K562 (cell line): ENCODE data around the gene BTBD18. TPM values are rescaled to one million over a fixed set of nuclear protein-coding genes. Genes with fewer than 3 reads are reported as not detected.
A peak's percentile ranks its signal among the peaks of the same experiment; 100 is the strongest.

ENCODE experiments used
- ATF3 ChIP-seq, 2 experiments: fragments of 450-650 bp in 1 of 2; sonication (generic) in 1 of 2; formaldehyde crosslinking in 1 of 2; IDR thresholded peaks in 1 of 2; conservative IDR thresholded peaks in 1 of 2; 2 replicates each; pipeline versions ENCODE4 v1.6.1 to v1.8.1; 2016 to 2023; ENCODE audit warnings: mild to moderate bottlenecking in 2 of 2, moderate library complexity in 2 of 2, inconsistent platforms in 1 of 2, missing genetic modification reagents in 1 of 2
- CREBBP ChIP-seq: IDR thresholded peaks from one replicate; pipeline ENCODE4 v1.6.1; 2012; ENCODE audit warnings: low read depth, mild to moderate bottlenecking, control low read depth, inconsistent platforms, low read length
- CTCFL ChIP-seq: IDR thresholded peaks from 2 replicates; pipeline ENCODE4 v1.6.1; 2011; ENCODE audit warnings: borderline replicate concordance, low read depth, mild to moderate bottlenecking, moderate library complexity, low read length; ENCODE audit not compliant: insufficient read depth, poor library complexity, severe bottlenecking
- ELK3 ChIP-seq: fragments of 450-650 bp; formaldehyde crosslinking; IDR thresholded peaks from 2 replicates; pipeline ENCODE4 v1.4.0; 2020; ENCODE audit warnings: mild to moderate bottlenecking
- FIP1L1 ChIP-seq: fragments of 200-400 bp; formaldehyde crosslinking; IDR thresholded peaks from 2 replicates; pipeline ENCODE4 v1.6.1; 2018; ENCODE audit warnings: mild to moderate bottlenecking, low read depth, low read length; ENCODE audit not compliant: poor library complexity, severe bottlenecking
- HBP1 ChIP-seq: fragments of 450-650 bp; formaldehyde crosslinking; IDR thresholded peaks from 2 replicates; pipeline ENCODE4 v1.4.0; 2022; ENCODE audit warnings: missing genetic modification characterization
- NKRF ChIP-seq: fragments of 450-650 bp; IDR thresholded peaks from 2 replicates; pipeline ENCODE4 v1.6.1; 2016; ENCODE audit warnings: borderline replicate concordance
- RNF2 ChIP-seq: sonication (generic); IDR thresholded peaks from 2 replicates; pipeline ENCODE4 v1.6.1; 2016
- TEAD1 ChIP-seq, 2 experiments: fragments of 450-650 bp in 1 of 2; sonication (generic) in 1 of 2; formaldehyde crosslinking; IDR thresholded peaks; 2 replicates each; pipeline versions ENCODE4 v1.4.0 to v1.8.0; 2020 to 2022; ENCODE audit warnings: mild to moderate bottlenecking in 2 of 2, missing genetic modification reagents in 1 of 2
- ZBTB34 ChIP-seq: fragments of 250-450 bp; sonication (Bioruptor Pico); IDR thresholded peaks from 2 replicates; pipeline ENCODE4 v1.8.0; 2021; ENCODE audit warnings: mild to moderate bottlenecking, moderate library complexity
- ZBTB7A ChIP-seq: IDR thresholded peaks from 2 replicates; pipeline ENCODE4 v1.6.1; 2011; ENCODE audit warnings: low read depth, mild to moderate bottlenecking, low read length, moderate library complexity, borderline replicate concordance; ENCODE audit not compliant: control insufficient read depth
- ZNF217 ChIP-seq: sonication (generic); formaldehyde crosslinking; IDR thresholded peaks from 2 replicates; pipeline ENCODE4 v1.8.0; 2022; ENCODE audit warnings: mild to moderate bottlenecking, missing genetic modification reagents
- ZNF431 ChIP-seq: sonication (generic); formaldehyde crosslinking; IDR thresholded peaks from 2 replicates; pipeline ENCODE4 v1.8.0; 2022; ENCODE audit warnings: mild to moderate bottlenecking, missing genetic modification reagents
- ZNF75A ChIP-seq: fragments of 450-650 bp; formaldehyde crosslinking; IDR thresholded peaks from 2 replicates; pipeline ENCODE4 v1.4.0; 2020; ENCODE audit warnings: mild to moderate bottlenecking
- polyA plus RNA-seq, 8 experiments: library from polyadenylated mRNA; depleted of rRNA in 4 of 8; stranded (reverse) in 5 of 8; unstranded in 3 of 8; fragments of >200 nt; fragmentation: Nextera tagmentation in 2 of 8; fragmentation: Illumina TruSeq in 1 of 8; extraction: Ambion mirVana in 2 of 8; extraction: Trizol in 1 of 8; gene quantifications; 2 replicates each; pipeline versions ENCODE4 v1.2.1 to v1.2.3, GENCODE V29; 2011 to 2014; ENCODE audit warnings: inconsistent platforms in 1 of 8, missing spikeins in 1 of 8
- total RNA-seq, 7 experiments: library from RNA; depleted of rRNA in 6 of 7; stranded (reverse); fragments of >200 nt in 6 of 7; fragmentation: Illumina TruSeq in 2 of 7; extraction: Trizol in 2 of 7; gene quantifications; 2 replicates each; pipeline versions ENCODE4 v1.2.1 to v1.2.3, GENCODE V29; 2011 to 2021; ENCODE audit warnings: low replicate concordance in 1 of 7

BTBD18 gene
- total and polyA plus RNA-seq, 9 of the 15 experiments (the other 6 are each of a cell fraction or from before 2014, with no cell fraction given) = 0.06 TPM; not detected in 8

GRCh38 chr11:57712256-57713150 lies 39.1 kb downstream of the BTBD18 start, which contains the start of gene TMX2 (continued):
- TF ChIP-seq NKRF = peak; percentile 90
- TF ChIP-seq FIP1L1 = no peak
- no peak for TF ChIP-seq ATF3 (IDR thresholded peaks at IDR 0.05)
- no peak for TF ChIP-seq ATF3 (CRISPR knock-in tag; conservative IDR thresholded peaks at IDR 0.05)
- no peak for TF ChIP-seq CREBBP
- no peak; a peak in 1 of 4 replicates for TF ChIP-seq TEAD1 (CRISPR knock-in tag; IDR thresholded peaks at IDR 0.05)
- no peak for TF ChIP-seq ZBTB34
- TF ChIP-seq ZBTB7A = no peak
- TF ChIP-seq HBP1 (CRISPR knock-in tag) = peak; percentile 62; the same call in 1 of the 2 replicates
- no peak for TF ChIP-seq ZNF217 (CRISPR knock-in tag)
- no peak for TF ChIP-seq ZNF75A
- no peak for TF ChIP-seq RNF2
- TF ChIP-seq ELK3 = no peak
- no peak for TF ChIP-seq CTCFL
- TF ChIP-seq ZNF431 (CRISPR knock-in tag) = no peak
